DLD1 (cell line): ENCODE results near the gene MEX3D.

Experiments used
- in situ Hi-C: cut with HindIII; loops from 2 replicates; pipeline ENCODE4 v1.10.0; 2017; ENCODE audit warnings: low sequenced_read_pairs

MEX3D gene

GRCh38 chr19:1505991-1506881 is 61.9 kb downstream of the MEX3D start:
- in situ Hi-C loops = no loop called here

GRCh38 chr19:1505012-1505411 is 63.1 kb downstream of the MEX3D start:
- in situ Hi-C loops = no loop called here
